Suprapubic skin (tissue), 4 donors: Measurements from ENCODE around the gene DCLK3. TPM values are rescaled to one million over a fixed set of nuclear protein-coding genes. Genes with fewer than 3 reads are reported as not detected.

Source experiments
- DNase-seq, 2 donors: peaks; one replicate each; pipeline ENCODE4 v3.0.0-alpha.2; 2019; ENCODE audit warnings: low spot score in 2 of 2
- H3K27ac ChIP-seq: fragments of 200-600 bp; sonication (generic); one replicate; pipeline ENCODE4 v1.5.1; 2019
- H3K27me3 ChIP-seq: fragments of 200-600 bp; sonication (generic); one replicate; pipeline ENCODE4 v1.5.1; 2019
- H3K36me3 ChIP-seq: fragments of 200-600 bp; sonication (generic); one replicate; pipeline ENCODE4 v1.5.1; 2019
- H3K4me1 ChIP-seq: fragments of 200-600 bp; sonication (generic); one replicate; pipeline ENCODE4 v1.5.1; 2019
- H3K4me3 ChIP-seq: fragments of 200-600 bp; sonication (generic); one replicate; pipeline ENCODE4 v1.5.1; 2019; ENCODE audit warnings: mild to moderate bottlenecking
- H3K9me3 ChIP-seq: fragments of 200-600 bp; sonication (generic); one replicate; pipeline ENCODE4 v1.5.1; 2019
- CTCF ChIP-seq, 2 donors: fragments of 200-600 bp in 1 of 2; fragments of 450-650 bp in 1 of 2; sonication (generic) in 1 of 2; IDR thresholded peaks; one replicate each; pipeline ENCODE4 v1.5.1; 2016 to 2019; ENCODE audit warnings: antibody characterized with exemption in 2 of 2, mild to moderate bottlenecking in 1 of 2, moderate library complexity in 1 of 2
- EP300 ChIP-seq: sonication (generic); formaldehyde crosslinking; IDR thresholded peaks from one replicate; pipeline ENCODE4 v1.6.1; 2017; ENCODE audit warnings: antibody characterized with exemption
- POLR2A ChIP-seq, 2 donors: fragments of 450-650 bp; IDR thresholded peaks; one replicate each; pipeline ENCODE4 v1.6.1; 2017; ENCODE audit warnings: antibody characterized with exemption in 2 of 2, mild to moderate bottlenecking in 2 of 2, moderate library complexity in 2 of 2
- POLR2AphosphoS5 ChIP-seq, 3 donors: sonication (generic); formaldehyde crosslinking; IDR thresholded peaks; one replicate each; pipeline ENCODE4 v1.6.1; 2017; ENCODE audit warnings: antibody characterized with exemption in 3 of 3
- WGBS: methylation state at CpG from one replicate; pipeline ENCODE4 v1.1.5; 2018; 5-methylcytosine and 5-hydroxymethylcytosine counted together
- total RNA-seq, 4 donors: library from RNA; depleted of rRNA; stranded (reverse); fragments of >200 nt; gene quantifications; one replicate each; pipeline ENCODE4 v1.1.0, GENCODE V29; 2016

The DCLK3 gene
- total RNA-seq, 4 donors from 2014 or later: 0.08 to 0.64 (median 0.08) TPM; not detected in 1

DNA sequence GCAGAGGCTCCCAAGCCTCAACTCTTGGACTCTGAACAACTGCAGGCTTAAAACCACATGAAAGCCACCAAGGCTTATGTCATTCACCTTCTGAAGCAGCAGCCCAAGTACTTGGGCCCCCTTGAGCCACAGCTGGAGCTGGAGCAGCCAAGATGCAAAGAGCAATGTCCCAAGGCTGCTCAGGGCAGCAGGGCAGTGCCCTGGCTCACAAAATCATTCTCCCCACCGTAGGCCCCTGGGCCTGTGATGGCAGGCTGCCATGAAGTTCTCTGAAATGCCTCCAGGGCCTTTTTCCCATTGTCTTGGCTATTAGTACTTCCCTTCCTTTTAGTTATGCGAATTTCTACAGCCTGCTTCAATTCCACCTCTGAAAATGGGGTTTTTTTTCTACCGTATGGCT, 83.4 kb downstream of the DCLK3 start:
- no peak overlapping the region for H3K4me3 ChIP-seq
- no peaks in the 10 kb centered on the region for H3K27me3 ChIP-seq
- no peak for TF ChIP-seq CTCF (IDR thresholded peaks at IDR 0.05)
- TF ChIP-seq POLR2AphosphoS5 (IDR thresholded peaks at IDR 0.05): no peak
- TF ChIP-seq EP300: no peak
- no peak for TF ChIP-seq POLR2A (IDR thresholded peaks at IDR 0.05)
- no peak for DNase-seq
- H3K36me3 ChIP-seq: no peaks in the 10 kb centered on the region
- no peak overlapping the region for H3K27ac ChIP-seq
- peaks cover 20% of the 10 kb centered on the region for H3K9me3 ChIP-seq
- 61% methylated on average over 3 of the region's 3 CpGs for WGBS
- H3K4me1 ChIP-seq: no peaks in the 10 kb centered on the region

GRCh38 chr3:36679384-36680200, 84.8 kb downstream of the DCLK3 start:
- 47% methylated on average over 1 of the region's 1 CpG for WGBS
- H3K27ac ChIP-seq: no peak overlapping the region

GRCh38 chr3:36678216-36679013, 85.9 kb downstream of the DCLK3 start:
- H3K27ac ChIP-seq: no peak overlapping the region
- TF ChIP-seq EP300 (no peak), CTCF (IDR thresholded peaks at IDR 0.05) (no peak), POLR2AphosphoS5 (IDR thresholded peaks at IDR 0.05) (no peak), POLR2A (IDR thresholded peaks at IDR 0.05) (no peak)
- H3K4me1 ChIP-seq: no peaks in the 10 kb centered on the region
- 87% methylated on average over 2 of the region's 2 CpGs for WGBS
- peaks cover 20% of the 10 kb centered on the region for H3K9me3 ChIP-seq
- H3K27me3 ChIP-seq: no peaks in the 10 kb centered on the region
- no peak overlapping the region for H3K4me3 ChIP-seq
- no peak for DNase-seq
- no peaks in the 10 kb centered on the region for H3K36me3 ChIP-seq

More at GRCh38 chr3:36679384-36680200, 84.8 kb downstream of the DCLK3 start:
- no peaks in the 10 kb centered on the region for H3K36me3 ChIP-seq
- no peak overlapping the region for H3K4me3 ChIP-seq
- TF ChIP-seq POLR2AphosphoS5 (IDR thresholded peaks at IDR 0.05) (no peak), CTCF (IDR thresholded peaks at IDR 0.05) (no peak), EP300 (no peak), POLR2A (IDR thresholded peaks at IDR 0.05) (no peak)
- no peaks in the 10 kb centered on the region for H3K4me1 ChIP-seq
- DNase-seq: no peak
- H3K27me3 ChIP-seq: no peaks in the 10 kb centered on the region
- H3K9me3 ChIP-seq: peaks cover 20% of the 10 kb centered on the region

- Histone ChIP-seq H3K4me3 (no peak overlapping the region), H3K9me3 (peaks cover 20% of the 10 kb centered on the region), H3K36me3 (no peaks in the 10 kb centered on the region), H3K27me3 (no peaks in the 10 kb centered on the region), H3K4me1 (no peaks in the 10 kb centered on the region), H3K27ac (no peak overlapping the region)
- DNase-seq: no peak
- 53% methylated on average over 2 of the region's 2 CpGs for WGBS
- no peak for TF ChIP-seq CTCF (IDR thresholded peaks at IDR 0.05)
- no peak for TF ChIP-seq EP300
- TF ChIP-seq POLR2A (IDR thresholded peaks at IDR 0.05): no peak
- TF ChIP-seq POLR2AphosphoS5 (IDR thresholded peaks at IDR 0.05): no peak
Measured at GRCh38 chr3:36677331-36678007, 86.9 kb downstream of the DCLK3 start.
